GM21390 (cell line): Measurements from ENCODE around the gene FRMD1.
"Not testable (repeated sequence)": the region's sequence is repeated elsewhere in the genome, so short reads cannot be mapped to it uniquely, and the experiment has no call there.

Experiments used
- ATAC-seq: cut with Tn5 transposase; IDR thresholded peaks from one replicate; pipeline ENCODE4 v1.9.1; 2021; ENCODE audit not compliant: unreplicated experiment

The FRMD1 gene

DNA sequence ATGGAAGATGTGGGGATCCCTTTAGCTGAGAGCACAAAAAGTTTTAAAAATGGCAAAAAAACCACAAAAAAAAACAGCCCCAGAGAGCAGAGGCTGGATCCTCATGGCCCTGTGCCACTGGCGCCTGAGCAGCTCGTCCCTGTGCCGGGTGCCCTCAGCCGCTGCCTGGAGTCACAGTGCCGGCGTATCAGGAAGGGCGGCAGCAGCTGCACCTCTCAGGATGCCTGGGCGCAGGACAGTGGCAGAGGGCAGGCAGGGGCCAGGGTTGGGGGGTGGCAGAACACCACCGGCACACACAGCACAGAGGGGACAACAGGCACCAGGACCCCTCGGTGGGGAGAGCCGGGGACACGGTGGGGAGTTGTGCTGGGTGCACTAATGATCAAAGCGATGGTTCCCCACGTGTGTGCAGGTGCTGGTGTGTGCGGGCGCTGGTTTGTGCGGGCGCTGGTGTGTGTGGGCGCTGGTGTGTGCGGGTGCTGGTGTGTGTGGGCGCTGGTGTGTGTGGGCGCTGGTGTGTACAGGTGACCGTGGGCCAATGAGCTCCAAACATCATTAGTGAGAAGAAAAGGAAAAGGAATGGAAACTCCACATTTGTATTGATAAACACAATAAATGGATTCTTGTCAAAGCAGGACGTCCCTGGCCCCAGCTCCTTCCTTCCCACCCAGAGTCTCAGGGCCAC is 1.5 kb upstream of the FRMD1 start:
- no peak for ATAC-seq

- no peak for ATAC-seq
These were observed 653 bp downstream of the FRMD1 start for GRCh38 chr6:168078175-168078942.

DNA sequence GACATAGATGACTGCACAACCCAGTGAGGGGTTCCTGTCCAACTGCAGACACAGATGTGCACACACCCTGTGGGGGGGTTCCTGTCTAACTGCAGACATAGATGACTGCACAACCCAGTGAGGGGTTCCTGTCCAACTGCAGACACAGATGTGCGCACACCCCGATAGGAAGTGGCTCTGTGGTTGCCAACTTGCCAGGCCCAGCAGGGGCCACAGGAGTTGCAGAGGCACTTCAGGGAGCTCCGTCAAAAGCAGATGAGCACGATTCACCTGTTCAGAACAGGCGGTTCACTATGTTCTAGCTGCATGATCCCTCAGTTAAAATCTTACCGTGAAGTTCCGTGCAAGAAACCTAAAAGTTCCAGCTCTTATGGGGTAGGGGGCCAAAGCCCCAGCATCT is 1.6 kb downstream of the FRMD1 start:
- not testable (repeated sequence) for ATAC-seq

- ATAC-seq: no peak
These were observed 3.2 kb downstream of the FRMD1 start for GRCh38 chr6:168075787-168076202.

DNA sequence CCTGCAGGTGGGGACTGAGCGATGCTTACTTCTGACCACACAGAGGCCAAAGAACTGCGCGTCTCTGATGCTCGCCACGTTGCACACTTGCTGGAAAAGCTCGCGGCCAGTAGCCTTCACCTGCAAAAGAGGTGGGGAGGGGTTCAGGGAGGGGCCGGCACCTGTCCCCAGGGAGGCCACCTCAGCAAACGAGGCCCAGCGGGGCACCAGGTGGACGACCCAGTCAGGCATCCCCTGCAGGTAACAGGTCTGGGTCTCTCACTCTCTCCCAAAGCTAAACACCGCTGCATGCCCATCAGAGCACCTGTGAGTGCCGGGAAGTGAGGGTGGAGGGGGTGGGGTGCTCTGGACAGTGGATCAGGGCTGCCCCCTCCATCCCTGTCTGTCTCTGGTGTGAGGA is 3.8 kb downstream of the FRMD1 start:
- no peak for ATAC-seq

DNA sequence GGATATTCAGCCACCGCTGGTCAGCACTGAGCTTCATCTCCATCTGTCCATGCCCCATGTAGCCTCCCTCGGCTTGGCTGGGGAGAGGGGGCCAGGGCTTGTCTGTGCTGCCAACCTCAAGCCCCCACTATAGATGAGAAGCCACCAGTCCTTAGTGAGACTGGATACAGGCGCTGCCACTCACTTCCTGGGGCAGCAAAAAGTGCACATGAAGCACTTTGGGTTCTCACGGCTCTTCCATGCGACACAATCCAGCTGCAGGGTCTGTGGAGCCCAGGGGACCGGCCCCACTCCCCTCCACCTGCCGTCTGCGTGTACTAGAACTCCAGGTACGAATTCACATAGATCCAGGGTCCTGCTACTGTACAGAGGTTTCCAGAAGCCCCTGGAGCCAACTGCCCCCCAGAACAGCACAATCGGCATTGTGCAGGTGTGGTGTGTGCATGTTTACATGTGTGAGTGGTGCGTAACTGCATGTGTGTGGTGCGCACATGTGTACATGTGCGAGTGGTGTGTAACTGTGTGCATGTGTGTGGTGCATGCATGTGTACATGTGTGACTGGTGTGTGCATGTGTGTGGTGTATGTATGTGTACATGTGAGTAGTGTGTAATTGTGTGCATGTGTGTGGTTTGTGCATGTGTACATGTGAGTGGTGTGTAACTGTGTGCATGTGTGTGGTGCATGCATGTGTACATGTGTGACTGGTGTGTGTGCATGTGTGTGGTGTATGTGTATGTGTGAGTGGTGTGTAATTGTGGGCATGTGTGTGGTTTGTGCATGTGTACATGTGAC is 4.9 kb downstream of the FRMD1 start:
- ATAC-seq: no peak

- ATAC-seq: no peak
These were observed 6.3 kb downstream of the FRMD1 start for GRCh38 chr6:168072730-168073129.

GRCh38 chr6:168072261-168072660 is 6.8 kb downstream of the FRMD1 start:
- ATAC-seq: no peak

GRCh38 chr6:168071620-168072019 is 7.4 kb downstream of the FRMD1 start:
- no peak for ATAC-seq

- ATAC-seq: no peak
These were observed 8.2 kb downstream of the FRMD1 start for GRCh38 chr6:168070804-168071203.

GRCh38 chr6:168067081-168067759 is 11.8 kb downstream of the FRMD1 start:
- no peak for ATAC-seq

DNA sequence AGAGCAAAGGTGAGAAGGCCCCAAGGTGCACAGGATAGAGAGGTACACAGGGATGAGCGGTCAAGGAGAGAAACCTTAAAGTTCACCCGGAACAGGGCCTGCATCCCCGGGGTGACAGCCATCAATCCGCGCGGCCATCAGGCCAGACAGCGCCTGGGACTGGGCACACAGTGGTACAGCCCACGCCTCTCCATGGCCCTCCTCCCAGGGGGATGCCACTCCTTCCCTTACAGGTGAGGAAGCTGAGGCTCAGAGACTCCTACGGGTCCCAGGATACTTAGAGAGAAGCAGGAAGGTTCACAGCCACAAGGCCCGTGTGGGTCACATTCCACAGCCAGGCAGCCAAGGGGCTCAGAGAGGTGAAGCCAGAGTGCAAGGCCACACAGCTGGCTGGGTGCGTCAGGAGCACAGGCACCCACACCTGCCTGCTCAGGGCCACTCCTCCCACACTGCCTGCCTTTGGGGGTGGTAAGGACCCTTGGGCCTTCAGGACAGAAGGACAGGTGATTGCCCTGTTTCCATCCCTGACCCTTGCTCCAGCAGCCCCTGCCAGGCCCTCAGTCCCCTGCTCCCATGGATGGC is 14.7 kb downstream of the FRMD1 start:
- ATAC-seq: no peak

DNA sequence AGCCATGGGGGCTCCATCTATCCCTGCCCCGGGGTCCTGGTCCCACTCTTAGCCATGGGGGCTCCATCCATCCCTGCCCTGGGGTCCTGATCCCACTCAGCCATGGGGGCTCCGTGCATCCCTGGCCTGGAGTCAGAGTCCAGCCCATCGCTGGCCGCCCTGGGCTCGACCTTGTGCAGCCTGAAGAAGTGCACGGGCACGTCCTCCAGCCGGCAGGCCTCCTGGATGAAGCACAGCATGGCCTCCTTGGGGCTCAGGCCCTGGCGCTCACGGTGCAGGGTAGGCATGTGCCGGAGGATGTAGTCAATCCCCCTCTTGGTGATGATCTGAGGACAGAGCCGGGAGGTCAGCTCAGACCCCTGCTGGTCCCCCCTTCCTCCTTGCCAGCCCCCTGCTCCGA is 15.6 kb downstream of the FRMD1 start:
- no peak for ATAC-seq

DNA sequence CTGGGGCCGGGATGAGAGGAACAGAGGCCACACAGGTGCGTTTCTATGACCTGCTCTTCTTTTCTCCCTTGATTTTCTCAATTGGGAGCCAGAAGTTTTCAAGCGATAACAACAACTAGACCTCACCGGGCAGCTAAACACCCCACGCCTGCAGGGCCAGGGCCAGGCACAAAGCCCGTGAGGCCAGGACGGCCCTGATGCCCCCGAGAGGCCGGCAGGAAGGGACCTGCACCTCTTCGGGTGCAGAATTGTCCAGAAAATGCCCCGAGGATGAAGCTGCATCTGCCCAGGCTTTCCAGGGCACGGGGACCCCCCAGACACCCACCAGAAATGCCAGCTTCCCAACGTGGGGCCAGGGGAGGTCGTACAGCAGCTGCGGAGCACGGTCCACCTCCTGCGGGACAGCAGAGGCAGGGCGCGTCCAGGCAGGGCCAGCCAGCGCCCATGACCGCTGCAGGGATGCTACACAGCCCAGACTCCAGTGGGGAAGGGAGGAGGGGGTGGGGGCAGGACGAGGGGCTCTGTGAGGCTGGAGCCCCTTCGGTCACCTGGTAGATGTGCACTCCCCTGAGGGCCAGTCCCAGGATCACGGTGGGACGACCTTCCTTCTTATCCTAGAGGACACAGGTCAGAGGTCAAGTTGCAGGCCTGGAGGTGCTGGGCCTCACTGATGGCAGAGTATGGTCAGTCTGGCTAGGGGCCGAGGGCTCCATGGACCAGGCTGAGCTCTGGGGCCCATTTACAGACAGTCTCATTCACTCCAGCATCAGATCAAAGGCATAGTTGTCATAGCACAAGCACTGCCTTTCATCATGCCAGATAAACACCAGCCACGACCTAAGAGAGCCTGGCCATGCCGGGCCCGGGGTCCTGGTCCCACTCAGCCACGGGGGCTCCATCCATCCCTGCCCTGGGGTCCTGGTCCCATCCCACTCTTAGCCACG is 16.4 kb downstream of the FRMD1 start:
- ATAC-seq: no peak

- no peak for ATAC-seq
These were observed 17.5 kb downstream of the FRMD1 start for GRCh38 chr6:168061269-168062210.

DNA sequence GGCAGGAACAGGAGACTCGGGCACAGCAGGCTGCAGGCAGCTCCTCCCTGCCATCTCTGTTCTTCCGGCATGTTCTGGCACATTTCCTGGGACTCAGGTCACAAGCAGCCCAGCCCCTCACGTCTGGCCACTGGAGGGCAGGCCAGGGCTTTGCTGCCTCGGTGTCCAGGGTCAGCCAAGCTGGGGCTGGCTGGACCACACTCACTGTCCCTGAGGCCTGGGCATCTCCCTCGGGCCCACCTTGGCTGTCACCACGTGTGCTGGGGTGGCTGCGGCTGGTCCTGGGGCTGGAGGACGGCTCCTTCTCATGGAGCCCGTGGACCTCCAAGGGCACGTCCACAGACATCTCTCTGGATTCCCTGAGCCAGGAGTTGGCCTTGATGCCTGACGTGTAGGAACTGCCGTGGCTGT is 18.5 kb downstream of the FRMD1 start:
- no peak for ATAC-seq

DNA sequence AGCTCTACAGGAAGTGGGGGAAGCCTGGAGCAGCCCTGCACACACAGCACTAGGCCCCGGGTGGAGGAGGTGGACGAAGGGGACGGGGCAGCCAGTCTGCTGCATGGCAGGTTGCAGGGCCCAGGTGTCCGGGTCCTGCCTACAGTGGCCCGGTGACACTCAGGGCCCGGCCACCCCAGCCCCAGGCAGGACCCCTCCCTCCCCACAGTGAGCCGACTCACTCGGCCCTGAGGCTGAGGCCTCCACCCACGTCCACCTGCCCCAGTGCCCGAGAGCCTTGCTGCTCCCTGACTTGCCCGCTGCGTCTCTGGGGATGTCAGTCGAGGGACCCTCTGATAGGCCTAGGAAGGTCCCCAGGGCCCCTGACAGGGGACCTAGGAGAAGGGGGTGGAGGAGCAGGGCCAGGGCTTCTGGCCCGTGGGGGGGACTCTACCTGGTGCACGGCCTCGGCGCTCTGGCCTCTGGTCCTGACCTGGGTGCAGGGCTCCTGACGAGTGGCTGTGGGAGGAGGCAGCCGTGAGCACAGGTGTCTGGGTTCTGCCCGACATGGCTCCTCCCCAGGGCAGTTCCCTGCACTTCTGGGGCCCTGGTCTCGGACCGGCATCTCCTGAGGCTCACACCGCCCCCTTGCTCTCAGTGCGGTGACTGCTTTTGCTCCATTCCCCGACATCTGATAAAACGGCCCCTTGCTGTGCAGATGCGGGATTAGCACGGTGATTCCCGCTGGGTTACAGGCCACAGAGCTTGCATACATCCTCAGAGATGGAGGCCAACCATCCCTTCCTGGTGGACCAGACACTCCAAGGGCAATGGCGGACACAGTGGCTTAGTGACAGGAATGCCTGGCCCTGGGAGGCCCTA is 20.1 kb downstream of the FRMD1 start:
- ATAC-seq: no peak

GRCh38 chr6:168057836-168058235 is 21.2 kb downstream of the FRMD1 start:
- ATAC-seq: no peak
